GM18526 (cell line): ENCODE results near the gene SGMS1.

ENCODE experiments used
- POLR2A ChIP-seq: IDR thresholded peaks from 3 replicates; pipeline ENCODE4 v1.6.1; 2011; ENCODE audit not compliant: insufficient read length; ENCODE audit errors: extremely low read depth

SGMS1 gene

GRCh38 chr10:50596456-50596855 is 27.3 kb downstream of the SGMS1 start:
- no peak for TF ChIP-seq POLR2A

GRCh38 chr10:50595785-50596184 is 28.0 kb downstream of the SGMS1 start:
- TF ChIP-seq POLR2A: no peak

- no peak for TF ChIP-seq POLR2A
Measured at GRCh38 chr10:50593523-50594376, 30.0 kb downstream of the SGMS1 start.

- TF ChIP-seq POLR2A: no peak
Measured at GRCh38 chr10:50592961-50593418, 30.8 kb downstream of the SGMS1 start.

GRCh38 chr10:50590935-50591334 is 32.8 kb downstream of the SGMS1 start:
- no peak for TF ChIP-seq POLR2A

- no peak for TF ChIP-seq POLR2A
Measured at GRCh38 chr10:50586740-50587088, 37.0 kb downstream of the SGMS1 start.

- no peak for TF ChIP-seq POLR2A
Measured at GRCh38 chr10:50585921-50586739, 37.6 kb downstream of the SGMS1 start.

GRCh38 chr10:50582766-50583762 is 40.7 kb downstream of the SGMS1 start:
- TF ChIP-seq POLR2A: no peak

- no peak for TF ChIP-seq POLR2A
Measured at GRCh38 chr10:50582046-50582445, 41.7 kb downstream of the SGMS1 start.

- no peak for TF ChIP-seq POLR2A
Measured at GRCh38 chr10:50580262-50580891, 43.4 kb downstream of the SGMS1 start.

- no peak for TF ChIP-seq POLR2A
Measured at GRCh38 chr10:50579491-50580261, 44.1 kb downstream of the SGMS1 start.

GRCh38 chr10:50578949-50579348 is 44.8 kb downstream of the SGMS1 start:
- no peak for TF ChIP-seq POLR2A

- TF ChIP-seq POLR2A: no peak
Measured at GRCh38 chr10:50577681-50578350, 45.9 kb downstream of the SGMS1 start.
